Fibroblast of lung (primary cell): ENCODE data around the gene MRPS10.

Source experiments
- CTCF ChIP-seq, 2 donors: IDR thresholded peaks in 1 of 2; conservative IDR thresholded peaks in 1 of 2; 1 replicate in 1 of 2; 2 replicates in 1 of 2; pipeline ENCODE4 v1.5.1; 2011 to 2012; ENCODE audit warnings: low read length in 2 of 2, control low read depth in 1 of 2, inconsistent platforms in 1 of 2, low read depth in 1 of 2, mild to moderate bottlenecking in 1 of 2
- EZH2 ChIP-seq: IDR thresholded peaks from 2 replicates; pipeline ENCODE4 v1.5.1; 2012; ENCODE audit warnings: low read length, control low read depth, mild to moderate bottlenecking; ENCODE audit errors: missing control alignments

GRCh38 chr6:42251911-42252637, 34.4 kb upstream of the MRPS10 start:
- TF ChIP-seq CTCF (conservative IDR thresholded peaks at IDR 0.05 in 1 of 2, IDR thresholded peaks at IDR 0.05 in 1 of 2; ENCODE audit: low read depth in 1 of 2, low read length in 2 of 2) (no peak), EZH2 (no peak)
